Smooth muscle cell (in vitro differentiated cells): ENCODE measurements around the gene ARPC1B. TPM values are rescaled to one million over a fixed set of nuclear protein-coding genes. Genes with fewer than 3 reads are reported as not detected.

Experiments
- DNase-seq: peaks from one replicate; lab custom pipeline; 2025; ENCODE audit not compliant: unreplicated experiment; lab: John Stamatoyannopoulos, UW
- H2AFZ ChIP-seq: fragments of 200-600 bp; sonication (generic); 2 replicates; pipeline ENCODE4 v1.6.0; 2016; ENCODE audit warnings: antibody characterized with exemption, low read depth, mild to moderate bottlenecking
- H3F3A ChIP-seq: fragments of 200-600 bp; sonication (generic); 2 replicates; pipeline ENCODE4 v1.6.0; 2017; ENCODE audit warnings: antibody characterized with exemption, low read depth
- H3K27ac ChIP-seq: fragments of 200-600 bp; sonication (generic); 2 replicates; pipeline ENCODE4 v1.5.1; 2016; ENCODE audit warnings: low read depth, mild to moderate bottlenecking
- H3K27me3 ChIP-seq: fragments of 200-600 bp; sonication (generic); 2 replicates; pipeline ENCODE4 v1.6.1; 2016; ENCODE audit warnings: low read depth, mild to moderate bottlenecking
- H3K36me3 ChIP-seq: fragments of 200-600 bp; sonication (generic); 2 replicates; pipeline ENCODE4 v1.5.1; 2016; ENCODE audit warnings: low read depth
- H3K4me1 ChIP-seq: fragments of 200-600 bp; sonication (generic); 2 replicates; pipeline ENCODE4 v1.5.1; 2016; ENCODE audit warnings: low read depth
- H3K4me2 ChIP-seq: fragments of 200-600 bp; sonication (generic); 2 replicates; pipeline ENCODE4 v1.6.0; 2016; ENCODE audit warnings: mild to moderate bottlenecking
- H3K4me3 ChIP-seq: fragments of 200-600 bp; sonication (generic); 2 replicates; pipeline ENCODE4 v1.5.1; 2016; ENCODE audit warnings: mild to moderate bottlenecking
- H3K79me2 ChIP-seq: fragments of 200-600 bp; sonication (generic); 2 replicates; pipeline ENCODE4 v1.6.0; 2016; ENCODE audit warnings: low read depth, mild to moderate bottlenecking
- H3K9ac ChIP-seq: fragments of 200-600 bp; sonication (generic); 2 replicates; pipeline ENCODE4 v1.6.0; 2016; ENCODE audit warnings: low read depth
- H3K9me3 ChIP-seq: fragments of 200-600 bp; sonication (generic); replicated peaks from 2 replicates; pipeline ENCODE4 v1.5.1; 2016; ENCODE audit warnings: low read depth
- H4K20me1 ChIP-seq: fragments of 200-600 bp; sonication (generic); 2 replicates; pipeline ENCODE4 v1.6.0; 2016; ENCODE audit warnings: low read depth
- WGBS: methylation state at CpG from one replicate; pipeline ENCODE4 v1.1.7; 2016; ENCODE audit warnings: low lambda C conversion rate; 5-methylcytosine and 5-hydroxymethylcytosine counted together
- polyA plus RNA-seq: library from polyadenylated mRNA; unstranded; fragments of >200 nt; fragmentation: Nextera tagmentation; extraction: Ambion mirVana; gene quantifications from 2 replicates; pipeline ENCODE4 v1.2.1, GENCODE V29; 2016
- total RNA-seq: library from RNA; depleted of rRNA; stranded (reverse); fragments of >200 nt; gene quantifications from 2 replicates; pipeline ENCODE4 v1.2.3, GENCODE V29; 2014
- TF ChIP-seq, protein P1 (sequence below): fragments of 200-600 bp; sonication (generic); IDR thresholded peaks from 2 replicates; pipeline ENCODE4 v1.5.1; 2017; ENCODE audit warnings: borderline replicate concordance, mild to moderate bottlenecking, antibody characterized with exemption; ENCODE audit not compliant: insufficient read depth, poor library complexity, severe bottlenecking

ARPC1B gene
- total and polyA plus RNA-seq, 2 experiments from 2014 or later = 105 to 225 TPM

DNA sequence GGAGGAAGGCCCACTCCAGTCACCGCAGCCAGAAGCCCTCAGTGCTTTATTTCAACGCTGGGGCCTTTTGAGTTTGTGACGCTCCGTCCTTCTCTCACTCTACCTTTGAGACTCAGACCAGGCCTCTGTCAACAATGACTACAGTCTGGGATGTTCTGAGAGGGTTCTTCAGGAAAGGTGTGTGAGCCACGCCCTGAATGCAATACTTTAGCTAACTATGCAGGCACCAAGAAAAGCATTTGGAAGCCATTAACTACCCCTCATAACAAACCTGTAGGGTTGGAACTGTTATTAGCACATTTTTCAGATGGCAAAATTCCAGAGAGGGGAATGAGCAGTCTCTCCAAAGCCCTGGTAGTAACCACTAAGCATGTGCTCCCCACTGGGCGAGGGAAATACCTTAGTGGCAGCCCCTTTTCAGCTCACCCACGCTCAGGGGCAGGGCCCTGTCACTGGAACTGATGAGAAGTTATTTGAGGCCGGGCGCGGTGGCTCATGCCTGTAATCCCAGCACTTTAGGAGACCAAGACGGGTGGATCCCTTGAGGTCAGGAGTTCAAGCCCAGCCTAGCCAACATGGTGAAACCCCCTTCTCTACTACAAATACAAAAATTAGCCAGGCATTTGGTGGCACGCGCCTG lies 5.7 kb upstream of the ARPC1B start:
- no peak overlapping the region for H3K4me3 ChIP-seq
- TF ChIP-seq, protein P1, sequence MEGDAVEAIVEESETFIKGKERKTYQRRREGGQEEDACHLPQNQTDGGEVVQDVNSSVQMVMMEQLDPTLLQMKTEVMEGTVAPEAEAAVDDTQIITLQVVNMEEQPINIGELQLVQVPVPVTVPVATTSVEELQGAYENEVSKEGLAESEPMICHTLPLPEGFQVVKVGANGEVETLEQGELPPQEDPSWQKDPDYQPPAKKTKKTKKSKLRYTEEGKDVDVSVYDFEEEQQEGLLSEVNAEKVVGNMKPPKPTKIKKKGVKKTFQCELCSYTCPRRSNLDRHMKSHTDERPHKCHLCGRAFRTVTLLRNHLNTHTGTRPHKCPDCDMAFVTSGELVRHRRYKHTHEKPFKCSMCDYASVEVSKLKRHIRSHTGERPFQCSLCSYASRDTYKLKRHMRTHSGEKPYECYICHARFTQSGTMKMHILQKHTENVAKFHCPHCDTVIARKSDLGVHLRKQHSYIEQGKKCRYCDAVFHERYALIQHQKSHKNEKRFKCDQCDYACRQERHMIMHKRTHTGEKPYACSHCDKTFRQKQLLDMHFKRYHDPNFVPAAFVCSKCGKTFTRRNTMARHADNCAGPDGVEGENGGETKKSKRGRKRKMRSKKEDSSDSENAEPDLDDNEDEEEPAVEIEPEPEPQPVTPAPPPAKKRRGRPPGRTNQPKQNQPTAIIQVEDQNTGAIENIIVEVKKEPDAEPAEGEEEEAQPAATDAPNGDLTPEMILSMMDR = no peak
- no peaks in the 10 kb centered on the region for H4K20me1 ChIP-seq
- H3K27ac ChIP-seq = no peak overlapping the region
- no peaks in the 10 kb centered on the region for H3K79me2 ChIP-seq
- no peaks in the 10 kb centered on the region for H3K4me1 ChIP-seq
- no peaks in the 10 kb centered on the region for H3K27me3 ChIP-seq
- no peak overlapping the region for H3K4me2 ChIP-seq
- no peak overlapping the region for H2AFZ ChIP-seq
- H3K9ac ChIP-seq = no peak overlapping the region
- H3F3A ChIP-seq = peaks cover 6% of the 10 kb centered on the region
- WGBS = 89% methylated on average over 13 of the region's 13 CpGs
- no peak for DNase-seq
- H3K9me3 ChIP-seq = no peaks in the 10 kb centered on the region
- no peaks in the 10 kb centered on the region for H3K36me3 ChIP-seq

DNA sequence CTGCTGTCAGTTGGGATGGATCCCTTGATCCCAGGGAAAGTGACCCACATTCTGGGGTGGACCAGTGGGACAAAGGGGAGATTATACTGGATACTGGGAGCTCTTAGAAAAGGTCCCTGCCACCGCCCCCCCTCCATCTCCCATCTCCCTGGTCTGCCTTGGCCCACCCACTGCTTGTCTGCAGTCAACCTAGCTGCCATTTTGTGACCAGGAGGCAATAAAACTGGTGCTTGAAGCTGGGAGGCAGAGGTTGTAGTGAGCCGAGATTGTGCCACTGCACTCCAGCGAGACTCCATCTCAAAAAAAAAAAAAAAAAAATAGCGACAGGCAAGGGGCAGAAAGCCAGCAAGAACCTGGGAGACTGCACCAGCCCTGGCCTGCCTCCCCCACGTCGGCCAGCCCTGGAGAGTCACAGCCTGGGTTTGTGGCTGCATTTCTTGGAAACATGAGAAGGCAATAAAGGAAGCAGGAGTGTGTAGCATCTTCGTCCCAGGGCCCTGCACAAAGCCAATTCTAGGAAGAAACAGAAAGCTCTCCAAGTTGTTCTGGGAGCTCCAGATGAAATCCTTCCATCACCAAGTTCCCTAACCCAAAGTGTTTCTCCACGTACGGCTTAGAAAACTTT lies 4.7 kb upstream of the ARPC1B start:
- no peak overlapping the region for H2AFZ ChIP-seq
- H3K4me3 ChIP-seq = no peak overlapping the region
- no peak for DNase-seq
- 84% methylated on average over 9 of the region's 9 CpGs for WGBS
- peaks cover 6% of the 10 kb centered on the region for H3F3A ChIP-seq
- H3K4me2 ChIP-seq = no peak overlapping the region
- no peaks in the 10 kb centered on the region for H3K27me3 ChIP-seq
- no peak overlapping the region for H3K9ac ChIP-seq
- H4K20me1 ChIP-seq = no peaks in the 10 kb centered on the region
- H3K79me2 ChIP-seq = peaks cover 3% of the 10 kb centered on the region
- TF ChIP-seq, protein P1 = no peak
- H3K9me3 ChIP-seq = no peaks in the 10 kb centered on the region
- H3K27ac ChIP-seq = no peak overlapping the region
- H3K4me1 ChIP-seq = no peaks in the 10 kb centered on the region
- H3K36me3 ChIP-seq = no peaks in the 10 kb centered on the region

DNA sequence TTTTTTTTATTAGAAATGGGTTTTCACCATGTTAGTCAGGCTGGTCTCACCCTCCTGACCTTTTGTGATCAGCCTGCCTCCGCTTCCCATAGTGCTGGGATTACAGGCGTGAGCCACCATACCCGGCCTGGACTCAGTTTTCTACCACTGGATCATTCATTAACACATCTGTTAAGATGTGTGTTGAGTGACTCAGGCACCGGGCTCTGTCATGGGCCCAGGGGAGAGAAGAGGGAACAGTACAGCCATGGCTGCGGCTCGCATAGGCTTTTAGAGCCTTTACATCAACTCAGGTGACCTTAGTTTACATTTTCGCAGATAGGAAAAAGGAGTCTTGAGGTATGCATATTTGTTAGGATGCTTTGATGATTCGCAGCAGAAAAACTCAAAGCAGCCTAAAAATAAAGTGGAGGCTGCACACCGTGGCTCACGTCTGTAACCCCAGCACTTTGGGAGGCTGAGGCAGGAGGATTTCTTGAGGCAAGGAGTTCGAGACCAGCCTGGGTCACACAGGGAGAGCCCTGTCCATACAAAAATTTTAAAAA lies 3.1 kb upstream of the ARPC1B start:
- no peaks in the 10 kb centered on the region for H3K4me1 ChIP-seq
- no peaks in the 10 kb centered on the region for H3K27me3 ChIP-seq
- no peak overlapping the region for H2AFZ ChIP-seq
- DNase-seq = no peak
- H3K79me2 ChIP-seq = peaks cover 19% of the 10 kb centered on the region
- no peaks in the 10 kb centered on the region for H3K9me3 ChIP-seq
- peaks cover 6% of the 10 kb centered on the region for H3F3A ChIP-seq
- no peak overlapping the region for H3K9ac ChIP-seq
- H3K36me3 ChIP-seq = no peaks in the 10 kb centered on the region
- no peak overlapping the region for H3K4me3 ChIP-seq
- WGBS = 75% methylated on average over 11 of the region's 11 CpGs
- H3K4me2 ChIP-seq = no peak overlapping the region
- TF ChIP-seq, protein P1 = no peak
- H4K20me1 ChIP-seq = peaks cover 11% of the 10 kb centered on the region
- no peak overlapping the region for H3K27ac ChIP-seq
